ENCODE measurements around the gene CHSY1.

CHSY1 gene

DNA sequence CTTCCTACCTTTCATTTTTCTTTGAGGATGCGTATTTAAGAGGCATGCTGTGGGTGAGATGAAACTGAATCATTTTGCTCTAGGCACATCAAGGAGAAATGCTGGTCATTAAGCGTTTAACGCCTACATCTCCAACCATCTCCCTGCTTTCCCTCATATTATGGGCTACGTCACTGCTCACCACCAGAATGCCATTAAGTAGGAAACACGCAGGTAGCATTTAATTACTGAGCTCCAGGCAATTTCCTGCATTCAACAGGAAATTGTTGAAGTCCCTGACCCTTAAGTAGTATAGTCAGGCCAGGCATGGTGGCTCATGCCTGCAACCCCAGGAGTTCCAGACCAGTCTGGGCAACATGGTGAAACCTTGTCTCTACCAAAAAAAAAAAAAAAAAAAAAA, 66.1 kb downstream of the CHSY1 start:
- DNase-seq: no peak

DNA sequence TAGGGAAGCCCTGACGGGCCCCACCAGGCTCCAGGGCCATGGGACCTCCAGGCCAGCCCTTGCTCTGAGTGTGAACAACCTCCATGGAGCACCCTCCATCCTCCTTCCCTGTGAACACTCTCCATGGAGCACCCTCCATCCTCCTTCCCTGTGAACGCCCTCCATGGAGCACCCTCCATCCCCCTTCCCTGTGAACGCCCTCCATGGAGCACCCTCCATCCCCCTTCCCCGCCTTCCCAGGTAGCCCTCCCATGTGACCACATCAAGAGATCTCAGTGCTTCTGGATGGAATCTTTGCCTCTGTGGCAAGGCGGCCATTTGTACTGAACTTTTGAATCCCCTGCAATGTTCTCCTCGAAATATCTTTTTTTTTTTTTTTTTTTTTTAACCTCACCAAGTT, 66.5 kb downstream of the CHSY1 start:
- no peak for DNase-seq

DNA sequence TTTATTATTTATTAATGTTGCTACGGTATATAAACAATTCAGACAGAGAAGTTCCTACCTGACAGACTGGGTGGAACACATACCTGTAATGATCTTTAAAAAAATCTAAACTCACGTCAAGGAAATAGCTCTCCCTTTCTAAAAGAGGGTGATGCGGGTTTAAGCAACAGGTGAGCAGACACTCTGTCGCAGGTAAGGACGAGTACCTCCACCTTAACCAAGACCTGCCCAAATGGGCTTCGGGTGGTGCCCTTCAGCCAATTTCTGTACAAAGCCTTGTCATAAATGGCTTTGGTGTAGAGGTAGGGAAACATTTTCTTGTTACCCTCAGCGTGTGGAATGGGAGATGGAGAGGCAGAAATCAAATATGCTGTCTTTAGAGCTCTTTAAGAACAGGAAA, 67.0 kb downstream of the CHSY1 start:
- no peak for DNase-seq

DNA sequence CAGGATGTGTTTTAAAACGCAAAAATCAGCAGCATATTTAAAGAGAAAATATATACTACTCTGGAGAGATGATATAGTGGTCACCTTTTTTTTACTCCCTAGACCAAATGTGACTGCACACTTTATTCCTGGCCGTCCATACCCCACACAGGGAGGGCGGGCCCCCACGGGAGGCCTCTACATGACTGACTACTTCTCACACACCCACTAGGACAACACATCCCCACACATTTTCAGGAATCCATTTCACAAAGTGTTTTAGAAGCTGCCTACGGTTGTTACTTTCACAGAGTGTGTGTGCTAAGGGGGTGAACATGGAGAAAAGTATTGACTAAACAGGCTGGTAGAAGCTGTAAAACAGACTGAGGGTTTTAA, 67.9 kb downstream of the CHSY1 start:
- no peak for DNase-seq

DNA sequence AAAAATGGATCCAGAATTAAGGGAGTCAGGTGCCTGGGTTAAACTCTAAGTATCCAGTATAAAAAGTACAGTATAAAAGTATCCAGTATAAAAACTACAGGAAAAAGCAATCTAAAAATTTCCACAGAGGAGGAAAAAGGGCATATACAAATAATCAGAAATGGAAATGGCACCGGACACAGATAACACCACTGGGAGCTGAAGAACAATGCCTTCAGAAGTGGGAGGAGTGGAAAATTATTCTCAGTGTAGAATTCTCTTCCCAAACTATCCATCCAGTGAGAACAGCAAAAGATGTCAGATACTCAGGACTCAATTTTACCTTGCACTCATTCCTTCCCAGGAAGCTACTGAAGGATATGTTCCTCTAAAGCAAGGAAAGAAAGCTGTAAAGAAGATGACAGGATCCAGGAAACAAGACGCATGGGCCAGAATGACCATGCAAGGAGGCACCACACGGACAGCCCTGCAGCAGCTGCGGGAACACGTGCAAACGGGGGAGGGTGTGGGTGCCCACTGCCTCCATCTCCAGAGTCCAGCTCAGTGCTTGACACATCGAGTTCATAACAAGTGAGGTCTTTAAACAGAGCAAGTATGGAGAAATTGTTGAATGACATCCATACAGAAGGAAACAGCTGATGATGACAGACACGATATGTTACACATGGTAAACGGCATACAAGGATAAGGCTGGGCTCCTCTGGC, 68.5 kb downstream of the CHSY1 start:
- DNase-seq: no peak

DNA sequence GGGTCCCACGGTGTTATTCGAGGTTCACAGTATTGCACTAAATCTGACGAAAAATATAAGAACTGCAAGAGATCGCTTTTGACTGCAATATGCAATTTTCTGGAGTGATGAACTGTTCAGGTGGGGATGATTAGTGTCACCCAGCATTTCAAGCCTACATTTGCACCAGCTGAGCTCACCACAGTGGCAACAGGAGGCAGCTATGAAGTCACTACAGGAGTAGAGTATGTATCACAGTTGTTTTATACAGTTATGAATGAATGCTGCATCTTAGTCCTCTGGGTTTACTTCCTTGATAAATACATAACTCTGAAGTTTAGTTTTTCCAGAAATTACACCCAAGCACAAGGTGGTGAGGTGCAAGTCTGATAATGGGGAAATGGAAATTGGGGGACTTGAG, 69.6 kb downstream of the CHSY1 start:
- no peak for DNase-seq

DNA sequence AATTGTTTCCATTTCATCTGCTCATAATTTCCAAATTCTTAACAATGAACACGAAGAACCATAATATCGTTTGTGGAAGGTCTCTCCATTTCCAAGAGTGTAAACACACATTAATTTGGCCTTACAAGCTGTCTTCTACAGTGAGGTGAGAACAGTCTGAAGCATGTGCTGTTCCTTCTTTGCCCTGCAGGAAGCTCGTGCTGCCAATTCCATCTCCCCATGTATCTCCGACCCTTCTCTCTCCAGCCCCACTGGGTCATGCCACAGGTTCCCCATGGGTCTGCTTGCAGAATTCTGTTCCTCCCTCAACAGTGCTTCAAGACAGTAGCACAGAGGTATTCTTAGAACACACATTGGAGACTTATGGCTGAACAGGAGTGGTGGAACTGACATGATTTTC, 70.5 kb downstream of the CHSY1 start:
- no peak for DNase-seq

DNA sequence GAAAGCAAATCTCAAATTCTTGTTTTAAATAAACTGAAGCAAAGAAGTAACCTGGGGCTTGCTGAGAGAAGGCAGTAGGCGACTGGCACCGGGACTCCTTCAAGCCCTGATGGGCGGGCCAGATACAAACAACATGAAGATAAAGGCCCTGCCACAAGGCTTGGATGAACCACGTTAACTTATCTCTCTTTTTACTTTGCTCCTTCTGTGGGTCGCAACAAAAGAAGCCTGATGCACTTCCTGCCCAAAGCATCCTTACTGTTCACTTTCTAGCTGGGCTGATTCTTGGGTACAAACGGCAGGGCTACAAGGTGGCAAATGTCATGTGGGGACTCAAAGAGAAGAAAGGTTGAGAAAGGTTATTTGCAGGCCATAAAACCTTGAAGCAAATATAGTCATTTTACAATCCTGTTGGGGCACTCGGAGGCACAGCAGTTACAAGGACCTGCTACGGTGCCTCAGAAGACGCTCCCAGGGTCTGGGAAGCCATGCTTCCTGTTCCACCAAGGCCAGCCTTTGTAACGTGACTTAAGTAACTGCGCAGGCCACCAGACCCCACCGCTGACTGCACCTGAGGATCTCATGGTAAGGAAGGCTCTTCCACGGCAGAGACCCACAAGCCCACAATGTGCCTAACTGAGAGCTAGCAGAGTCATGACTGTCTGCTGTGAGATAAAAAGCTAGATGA, 71.1 kb downstream of the CHSY1 start:
- no peak for DNase-seq

DNA sequence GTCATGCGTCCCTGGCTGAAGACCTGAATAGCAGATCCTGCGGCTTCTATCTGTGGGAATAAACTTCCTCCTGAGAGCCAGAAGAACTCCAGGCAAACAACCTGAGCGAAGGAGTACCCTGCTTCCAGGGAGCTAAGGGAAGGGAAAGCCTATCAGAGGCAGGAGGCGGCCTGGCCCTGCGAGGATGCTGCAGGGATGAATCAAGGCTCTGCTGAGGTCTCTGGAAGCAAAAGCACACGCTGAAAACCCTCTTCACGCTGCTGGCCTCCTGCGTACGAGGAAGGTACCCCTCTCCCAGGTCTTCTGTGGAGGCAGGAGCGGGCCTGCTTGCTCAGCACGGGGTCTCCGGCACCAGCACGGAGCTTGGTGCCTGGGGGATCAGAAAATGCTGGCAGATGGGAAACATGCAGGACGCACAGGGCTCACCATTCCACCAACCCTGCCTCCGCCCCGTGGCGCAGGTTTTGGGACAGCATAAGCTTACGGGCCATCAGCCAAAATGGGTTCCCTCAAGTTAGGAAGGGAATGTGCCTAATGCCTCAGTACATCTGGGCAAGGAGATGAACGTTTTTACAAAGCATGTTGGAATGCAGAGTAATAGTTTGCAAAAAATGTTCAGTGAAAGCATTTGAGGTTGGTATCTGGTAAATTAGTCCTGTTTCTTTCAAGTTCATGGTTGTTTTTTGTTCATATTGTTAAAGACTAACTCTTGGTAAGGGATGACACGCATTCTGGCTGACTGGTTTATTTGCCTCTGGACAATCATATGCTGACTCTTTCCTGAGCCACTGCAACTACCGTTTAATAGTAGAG, 72.3 kb downstream of the CHSY1 start:
- DNase-seq: no peak

DNA sequence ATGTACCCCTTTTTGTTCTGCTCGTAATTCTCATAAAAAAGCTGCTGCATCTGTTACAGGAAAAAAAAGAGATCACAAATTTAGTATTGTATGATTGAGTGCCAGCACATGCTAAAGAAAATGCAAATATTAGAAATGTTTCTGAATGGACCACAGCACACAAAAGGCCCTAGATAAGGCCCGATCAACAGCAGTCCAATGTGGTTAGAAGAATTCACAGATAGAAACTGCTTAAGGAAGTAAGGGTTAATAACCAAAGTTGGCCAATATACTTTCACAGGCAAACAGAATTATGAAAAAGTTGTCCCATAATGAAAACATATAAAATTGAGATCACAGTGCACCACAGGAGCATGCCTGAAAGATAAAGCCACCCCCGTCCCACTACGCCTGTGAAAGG, 72.9 kb downstream of the CHSY1 start:
- no peak for DNase-seq

DNA sequence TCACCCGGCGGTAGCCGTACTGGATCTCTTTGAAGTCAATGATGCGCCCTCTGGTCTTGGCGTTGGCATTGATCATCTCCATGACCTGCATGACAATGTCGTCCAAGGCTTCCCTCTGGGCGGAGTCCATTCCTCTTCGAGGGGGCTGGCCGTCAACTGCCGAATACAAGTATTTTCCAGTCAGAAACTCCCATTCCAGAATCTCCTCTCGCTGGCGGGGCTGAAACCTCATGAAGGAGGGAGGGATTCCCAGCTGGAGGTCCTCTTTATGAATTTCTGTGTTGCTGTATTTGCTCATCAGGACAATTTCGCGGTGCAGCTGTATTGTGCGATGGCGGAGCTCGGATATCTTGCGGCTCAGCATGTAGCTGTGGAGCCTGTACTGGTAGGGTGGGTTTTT, 73.4 kb downstream of the CHSY1 start:
- DNase-seq: no peak

DNA sequence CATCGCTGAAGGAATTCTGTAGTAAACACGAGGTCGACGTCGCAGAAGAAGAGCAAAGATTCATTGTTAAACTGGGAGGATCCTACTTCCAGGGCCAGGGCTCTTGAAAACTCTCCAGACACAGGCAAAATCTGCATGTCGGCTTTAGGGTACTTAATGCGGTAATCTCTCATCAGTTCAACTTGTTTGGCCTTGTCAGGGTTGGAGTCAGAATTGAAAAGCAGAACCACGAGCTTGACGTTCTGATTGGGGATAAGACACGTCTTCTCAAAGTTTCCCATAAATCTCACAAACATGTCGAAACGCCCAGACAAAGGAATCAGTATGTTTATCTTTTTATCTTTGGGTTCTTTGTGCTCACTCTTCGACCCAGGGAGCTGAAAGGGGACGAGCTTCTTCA, 74.0 kb downstream of the CHSY1 start:
- DNase-seq: no peak

DNA sequence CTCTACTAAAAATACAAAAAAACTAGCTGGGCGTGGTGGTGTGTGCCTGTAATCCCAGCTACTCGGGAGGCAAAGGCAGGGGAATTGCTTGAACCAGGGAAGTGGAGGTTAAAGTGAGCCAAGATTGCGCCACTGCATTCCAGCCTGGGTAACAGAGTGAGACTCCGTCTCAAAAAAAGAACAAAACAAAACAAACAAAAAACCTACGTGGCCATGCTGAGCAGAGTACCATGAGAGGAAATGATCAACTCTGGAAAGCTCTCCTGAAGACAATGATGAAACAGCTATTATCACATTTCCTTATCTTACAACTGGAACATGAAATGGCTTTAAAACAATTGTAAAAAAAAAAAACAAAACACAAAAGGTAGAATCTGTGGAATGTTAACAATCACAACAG, 75.2 kb downstream of the CHSY1 start:
- no peak for DNase-seq

DNA sequence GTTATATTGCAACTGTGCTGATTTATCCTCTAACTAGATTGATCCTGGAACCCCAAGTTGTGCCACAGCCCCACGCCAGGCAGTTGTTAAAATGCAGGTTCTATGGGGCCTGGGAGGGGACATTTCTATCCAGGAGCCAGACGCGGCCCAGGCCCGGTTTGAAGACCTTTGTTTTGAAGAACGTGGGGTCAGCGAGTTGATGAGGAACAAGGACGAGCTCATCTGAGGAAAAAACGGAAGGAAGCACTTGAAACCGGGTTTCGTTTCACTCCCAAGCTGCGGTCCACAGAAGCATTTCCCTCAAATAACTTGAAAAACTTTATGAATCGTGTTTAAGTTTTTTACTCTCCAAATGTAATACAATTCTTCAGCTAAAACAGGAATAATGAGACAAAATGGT, 76.4 kb downstream of the CHSY1 start:
- peak; percentile 90 to 93 for DNase-seq

DNA sequence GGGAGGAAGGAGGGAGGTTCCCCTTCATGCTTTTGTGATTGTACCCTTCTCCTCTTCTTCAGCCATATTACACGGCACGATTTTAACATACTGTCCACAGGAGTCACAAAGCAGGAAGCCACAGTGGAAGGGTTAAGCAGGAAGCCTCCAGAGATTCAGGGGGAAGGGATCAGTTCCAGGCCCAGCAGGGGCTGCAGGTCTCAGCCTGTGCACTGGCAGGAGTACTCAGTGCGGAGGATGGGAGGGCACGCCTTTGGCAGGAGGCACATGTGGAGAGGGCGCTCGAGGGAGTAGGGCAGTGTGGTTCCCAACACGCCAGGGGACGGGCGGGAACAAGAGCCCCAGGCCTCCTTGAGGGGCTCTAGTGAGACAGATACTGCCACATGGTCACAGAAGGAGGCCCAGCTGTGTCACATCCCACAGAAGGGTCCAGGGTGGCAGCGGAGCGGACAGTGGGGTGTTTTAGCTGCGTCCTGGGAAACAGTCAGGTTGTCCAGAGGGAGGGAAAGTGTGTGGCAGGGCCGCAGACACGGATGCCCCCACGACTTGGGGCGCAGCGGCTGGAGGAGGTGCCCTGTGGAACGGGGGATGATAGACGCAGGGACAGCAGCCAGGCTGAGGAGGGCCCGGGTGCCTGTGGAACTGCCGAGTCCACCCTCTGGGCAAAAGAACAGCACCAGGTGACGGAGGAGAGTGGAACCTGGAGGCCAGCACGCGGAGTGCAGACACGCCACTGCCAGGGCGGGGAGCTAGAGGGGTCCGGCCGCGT, 77.5 kb downstream of the CHSY1 start:
- peak in 1 of 2 experiments; percentile 34 for DNase-seq

DNA sequence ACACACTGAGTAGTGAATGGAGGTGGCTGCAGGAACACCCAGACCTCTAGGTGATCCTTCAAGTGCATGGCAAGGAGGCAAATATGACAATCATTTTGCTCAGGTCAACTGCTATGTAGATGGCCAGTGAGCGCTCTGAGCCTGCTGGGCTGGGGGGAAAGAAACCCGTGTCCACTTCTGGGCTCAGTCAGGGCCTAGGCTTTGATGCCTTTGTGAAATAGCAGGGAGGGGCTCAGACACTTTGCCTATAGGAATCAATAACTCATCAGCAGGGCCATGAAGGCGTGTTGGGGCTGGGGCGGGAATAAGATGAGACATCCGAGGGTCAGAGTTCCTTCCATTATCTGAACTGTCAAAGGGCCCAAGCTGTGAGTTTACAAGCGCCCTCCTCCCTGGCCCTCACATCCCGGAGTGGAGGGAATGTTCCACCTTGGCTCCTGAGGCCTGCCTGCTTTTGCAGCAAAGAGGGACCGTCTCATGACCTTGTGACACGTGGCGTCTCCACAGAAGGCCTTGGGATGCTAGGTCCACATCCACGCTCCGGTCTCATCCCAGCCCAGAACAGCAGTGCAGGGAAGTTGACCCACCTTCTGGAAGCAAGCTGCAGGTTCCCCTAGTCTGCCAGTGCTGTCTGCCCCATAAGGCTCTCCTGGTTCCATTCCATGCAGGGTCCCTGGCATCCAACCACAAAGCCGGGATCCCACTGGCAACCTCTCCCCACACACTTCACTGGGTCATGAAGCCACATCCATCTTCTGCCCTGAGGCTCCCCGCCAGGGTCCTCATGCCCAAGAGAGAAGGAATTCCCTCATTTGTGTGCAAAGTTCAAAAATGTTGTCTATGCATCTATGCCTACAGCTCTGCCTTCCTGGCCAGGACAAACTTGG, 78.4 kb downstream of the CHSY1 start:
- no peak for DNase-seq

DNA sequence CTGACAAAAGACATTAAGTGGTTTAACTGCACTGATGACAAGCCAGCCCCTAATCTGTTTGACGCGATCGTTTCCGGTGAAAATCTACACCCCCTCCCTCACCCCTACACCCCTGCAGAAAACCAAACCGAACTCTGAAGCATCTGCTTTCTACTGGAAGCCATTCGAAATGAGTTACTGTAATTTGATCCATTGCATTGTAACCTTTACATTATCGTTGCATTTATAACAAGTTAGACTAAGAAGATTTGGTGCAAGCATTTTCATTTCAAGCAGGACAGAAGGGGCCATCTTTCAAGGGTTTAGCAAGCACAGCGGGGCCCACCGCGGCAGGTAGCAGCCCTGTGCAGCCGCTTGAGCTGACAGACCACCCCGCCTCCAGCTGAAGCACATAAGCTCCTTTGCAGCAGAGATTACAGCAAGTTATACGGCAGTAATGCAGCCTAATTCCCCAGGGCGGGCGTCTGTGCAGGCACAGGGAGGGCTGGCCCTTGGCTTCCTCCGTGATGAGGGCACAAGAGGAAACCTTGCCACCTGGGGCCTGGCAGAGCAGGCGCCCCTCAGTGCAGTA, 79.3 kb downstream of the CHSY1 start:
- no peak for DNase-seq

DNA sequence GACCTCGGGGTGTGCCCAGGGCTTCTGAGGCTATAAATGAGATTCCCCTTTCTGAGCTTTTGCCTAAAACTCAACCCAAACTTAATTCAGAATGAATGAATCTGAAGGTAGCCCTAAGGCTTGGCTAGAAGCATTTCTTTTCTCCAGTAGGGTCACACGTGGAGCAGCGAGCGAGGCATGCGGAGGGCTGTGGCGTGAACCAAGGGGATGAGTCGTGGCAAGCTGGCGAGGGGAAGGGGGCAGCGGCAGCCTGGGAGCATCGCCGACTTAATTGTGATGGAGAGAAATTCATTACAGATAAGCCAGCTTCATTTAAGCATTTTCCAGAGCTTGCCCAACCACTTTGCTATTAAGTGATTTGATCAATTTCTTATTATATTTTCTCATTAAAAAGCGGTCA, 79.9 kb downstream of the CHSY1 start:
- no peak for DNase-seq

DNA sequence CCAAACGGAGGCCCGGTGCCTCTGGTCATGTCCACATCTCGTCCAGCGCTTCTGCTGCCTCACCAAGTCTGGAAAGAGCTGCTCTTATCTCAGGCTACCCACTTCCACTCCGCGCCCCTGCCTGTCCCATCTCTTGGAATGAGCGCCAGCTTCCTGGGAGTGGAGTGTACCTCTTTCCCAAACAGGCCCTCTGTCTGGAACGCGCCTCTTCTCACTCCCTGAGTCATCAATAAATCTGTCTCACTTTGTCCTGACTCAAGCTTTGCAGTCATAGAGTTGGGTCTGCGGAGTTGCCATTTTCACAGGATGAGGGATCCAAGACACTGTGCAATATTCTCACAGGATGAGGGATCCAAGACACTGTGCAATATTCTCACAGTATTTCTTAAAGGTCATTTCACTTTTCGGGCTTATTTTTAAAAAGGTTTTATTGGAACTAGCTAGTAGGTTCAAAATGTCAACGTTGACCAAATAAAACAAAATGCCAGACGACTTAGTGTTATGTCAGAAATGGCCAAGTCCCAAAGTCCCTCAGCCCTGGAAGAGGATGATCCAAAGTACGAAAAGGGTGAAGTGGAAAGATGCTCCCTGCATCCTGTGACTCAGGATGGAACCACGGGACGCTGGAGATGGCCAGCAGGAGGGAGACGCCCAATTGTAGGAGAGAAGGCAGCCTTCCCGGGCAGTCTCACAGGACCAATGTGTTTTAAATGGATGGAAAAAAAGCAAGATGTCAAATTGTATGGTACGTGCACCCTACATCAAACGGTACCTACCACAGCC, 81.1 kb downstream of the CHSY1 start:
- no peak for DNase-seq

DNA sequence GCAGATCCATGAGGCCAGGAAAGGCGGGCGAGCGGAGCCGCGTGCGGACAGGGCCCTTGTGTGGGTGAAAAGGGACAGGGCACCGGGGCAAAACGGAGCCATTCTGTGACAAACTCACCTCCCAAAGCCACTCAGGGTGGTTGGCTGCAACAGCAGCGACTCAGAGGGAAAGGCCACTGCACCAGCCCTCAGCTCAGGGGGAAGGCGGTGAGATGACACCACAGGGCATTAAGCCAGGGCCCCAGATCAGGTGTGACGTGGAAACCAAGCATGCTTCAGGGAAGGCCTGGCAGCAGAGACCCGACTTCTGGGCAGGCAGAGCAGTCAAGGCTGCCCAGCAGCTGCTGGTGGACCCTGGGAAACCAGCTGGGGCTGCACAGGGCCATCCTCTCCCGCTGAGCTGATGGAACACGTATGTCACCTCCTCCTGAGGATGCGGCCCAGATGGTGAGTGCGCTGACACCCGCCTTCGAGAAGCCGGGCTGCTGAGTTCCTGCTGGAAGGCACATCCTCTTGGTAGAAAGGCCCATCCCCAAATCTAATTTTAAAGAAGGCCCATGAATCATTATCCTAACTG, 82.3 kb downstream of the CHSY1 start:
- no peak for DNase-seq
